Stimulated activated CD4-positive, alpha-beta T cell treated with anti-CD3 and anti-CD28 coated beads, Interleukin-2, amount 100 ng/mL, for 48 hours (primary cell): ENCODE measurements around the gene ARIH1.
"Not testable (repeated sequence)": the region's sequence is repeated elsewhere in the genome, so short reads cannot be mapped to it uniquely, and the experiment has no call there.

Experiments used
- DNase-seq, 2 donors: peaks; one replicate each; pipeline ENCODE4 v3.0.0-alpha.2; 2020

ARIH1 gene

GRCh38 chr15:72608084-72608483 is 134.0 kb downstream of the ARIH1 start:
- DNase-seq, result not testable (repeated sequence)

- no peak for DNase-seq
These were observed 135.7 kb downstream of the ARIH1 start for GRCh38 chr15:72609862-72610261.

- DNase-seq, result not testable (repeated sequence)
These were observed 138.2 kb downstream of the ARIH1 start for GRCh38 chr15:72612324-72612723.

DNA sequence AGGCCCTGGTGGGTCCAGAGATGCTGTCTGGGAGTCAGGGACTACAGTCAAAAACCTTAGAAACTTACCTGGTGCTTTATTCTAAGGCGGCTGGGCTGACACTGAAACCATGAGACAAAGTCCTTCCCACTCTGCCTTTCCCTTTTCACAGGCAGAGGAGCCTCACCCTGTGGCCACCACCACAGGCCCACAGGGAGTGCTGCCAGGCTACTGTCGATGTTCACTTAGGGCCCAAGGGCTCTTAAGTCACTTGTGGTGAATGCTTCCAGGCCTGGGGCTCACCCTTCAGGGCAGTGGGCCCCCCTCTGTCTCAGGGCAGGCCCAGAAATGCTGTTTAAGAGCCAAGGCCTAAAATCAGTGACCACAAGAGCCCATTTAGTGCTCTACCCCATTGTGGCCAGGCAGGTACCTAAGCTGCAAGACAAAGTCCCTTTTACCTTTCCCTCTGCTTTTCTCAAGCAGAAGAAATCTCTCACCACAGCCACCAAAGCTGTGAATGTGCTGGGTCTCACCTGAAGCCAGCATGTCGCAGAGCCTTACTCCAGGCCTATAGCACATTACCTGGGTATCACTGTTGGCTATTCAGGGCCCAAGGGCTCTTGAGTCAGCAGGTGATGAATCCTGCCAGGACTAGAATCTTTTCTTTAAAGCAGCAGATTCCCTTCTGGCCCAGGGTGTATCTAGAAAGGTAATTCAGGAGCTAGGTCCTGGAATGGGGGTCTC is 140.8 kb downstream of the ARIH1 start:
- DNase-seq, result no peak

DNA sequence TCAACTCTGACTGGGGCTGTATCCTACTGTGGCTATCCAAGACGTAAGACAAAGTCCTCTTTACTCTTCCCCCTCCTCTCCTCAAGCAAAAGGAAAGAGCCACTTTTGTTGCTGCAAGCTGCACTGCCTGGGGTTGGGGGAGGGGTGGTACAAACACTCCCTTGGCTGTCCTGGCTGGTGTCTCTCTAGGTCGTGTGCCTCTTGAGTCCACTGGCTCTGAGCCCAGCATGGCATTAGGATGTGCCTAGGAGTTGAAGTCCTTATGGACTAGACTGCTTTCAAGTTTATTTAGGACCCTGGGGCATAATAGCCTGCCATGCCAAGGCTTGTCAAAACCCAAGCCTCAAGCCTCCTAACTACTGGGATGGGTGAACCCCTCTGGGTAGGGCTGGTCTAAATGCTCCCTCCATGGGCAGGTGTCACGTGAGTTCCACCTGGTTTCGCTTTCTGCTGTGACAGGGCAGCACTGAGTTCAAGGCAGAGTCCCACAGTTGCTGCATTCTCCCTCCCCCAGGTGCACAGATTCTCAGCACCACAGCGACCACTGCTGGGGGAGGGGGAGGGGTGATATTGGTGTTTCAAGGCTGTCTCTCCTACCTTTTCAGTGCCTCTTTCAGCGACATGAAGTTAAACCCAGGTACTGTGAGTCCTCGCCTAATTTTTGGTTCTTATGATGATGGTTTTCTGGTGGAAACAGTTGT is 141.6 kb downstream of the ARIH1 start:
- DNase-seq, result not testable (repeated sequence)

GRCh38 chr15:72616491-72617210 is 142.5 kb downstream of the ARIH1 start:
- DNase-seq, result no peak

DNA sequence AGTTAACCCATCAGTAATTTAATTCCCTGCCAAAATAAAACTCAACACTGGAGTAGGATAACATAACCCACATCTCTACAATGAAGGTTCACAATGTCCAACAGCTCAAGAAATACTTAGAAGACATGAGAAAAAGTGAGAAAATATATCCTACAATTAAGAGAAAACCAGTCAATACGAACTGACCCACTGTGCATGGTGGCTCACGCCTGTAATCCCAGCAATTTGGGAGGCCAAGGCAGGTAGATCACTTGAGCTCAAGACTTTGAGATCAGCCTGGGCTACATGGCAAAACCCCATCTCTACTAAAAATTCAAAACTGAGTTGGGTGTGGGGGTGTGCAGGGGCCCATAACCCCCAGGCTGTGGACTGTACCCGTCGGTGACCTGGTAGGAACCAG is 149.7 kb downstream of the ARIH1 start:
- DNase-seq, result not testable (repeated sequence)

- not testable (repeated sequence) for DNase-seq
These were observed 152.0 kb downstream of the ARIH1 start for GRCh38 chr15:72626153-72626552.

- DNase-seq, result peak; percentile 5 to 11
These were observed 154.3 kb downstream of the ARIH1 start for GRCh38 chr15:72628249-72629067.

GRCh38 chr15:72629068-72629570 is 155.0 kb downstream of the ARIH1 start:
- not testable (repeated sequence) for DNase-seq

GRCh38 chr15:72636519-72637282 is 162.6 kb downstream of the ARIH1 start:
- DNase-seq, result peak; percentile 26 to 58

DNA sequence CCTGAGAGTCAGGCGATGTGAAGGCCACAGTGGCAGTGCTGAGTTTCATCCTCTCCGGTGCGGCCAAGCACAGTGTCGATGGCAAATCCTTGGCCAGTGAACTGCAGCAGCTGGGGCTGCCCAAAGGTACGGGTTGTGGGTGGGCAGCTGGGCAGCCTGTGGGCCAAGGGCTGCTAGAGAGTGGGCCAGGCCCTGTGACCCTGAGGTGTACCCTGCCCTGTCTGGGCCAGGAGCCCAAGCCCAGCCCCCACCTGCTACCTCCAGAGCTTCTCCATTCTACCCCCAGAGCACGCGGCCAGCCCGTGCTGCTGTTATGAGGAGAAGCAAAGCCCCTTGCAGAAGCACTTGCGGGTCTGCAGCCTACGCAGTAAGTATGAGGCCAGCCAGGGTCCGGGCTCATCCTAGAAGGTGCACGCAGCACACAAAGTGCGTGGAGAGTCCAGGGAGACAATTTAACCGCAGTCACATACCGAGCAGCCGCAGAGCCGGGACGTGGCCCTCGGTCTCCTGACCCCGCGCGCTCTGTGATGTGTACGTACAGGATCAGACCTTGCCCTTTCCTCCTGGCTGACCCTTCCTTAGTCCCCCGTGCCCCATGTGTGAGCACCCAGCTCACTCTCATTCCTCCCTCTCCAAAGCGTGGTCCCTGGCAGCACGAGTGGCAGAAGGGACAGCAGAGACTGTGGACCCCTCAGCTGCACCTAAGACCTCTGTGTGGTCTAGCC is 165.8 kb downstream of the ARIH1 start:
- not testable (repeated sequence) for DNase-seq

GRCh38 chr15:72642271-72642670 is 168.1 kb downstream of the ARIH1 start:
- not testable (repeated sequence) for DNase-seq

- DNase-seq, result not testable (repeated sequence)
These were observed 174.6 kb downstream of the ARIH1 start for GRCh38 chr15:72648631-72649253.
